Calu3 (cell line): ENCODE results near the gene ATF2. TPM values are rescaled to one million over a fixed set of nuclear protein-coding genes. Genes with fewer than 3 reads are reported as not detected.

ENCODE experiments used
- Bru-seq: library from RNA; stranded (reverse); fragments of 400-500 nt; gene quantifications from one replicate; lab custom pipeline; 2021; lab: Mats Ljungman, UMichigan
- BruChase-seq, 2 experiments: library from RNA; stranded (reverse); fragments of 400-500 nt; gene quantifications; one replicate each; lab custom pipeline; 2021; lab: Mats Ljungman, UMichigan
- BruUV-seq: library from RNA; stranded (reverse); fragments of 400-500 nt; replicated peaks from 2 replicates; lab custom pipeline; 2021; lab: Mats Ljungman, UMichigan
- CTCF ChIA-PET: fragments of 300-600 bp; sonication (Branson Sonifier 250); formaldehyde crosslinking; loops from one replicate; lab custom pipeline; 2022; ENCODE audit warnings: antibody characterized with exemption; lab: Charles Lee
- DNase-seq: peaks from one replicate; pipeline ENCODE4 v3.0.0; 2022
- H3K27ac Mint-ChIP-seq: one replicate; pipeline ENCODE4 v1.8.0; 2022; ENCODE audit warnings: mixed read lengths; ENCODE audit not compliant: unreplicated experiment
- H3K27me3 Mint-ChIP-seq: one replicate; pipeline ENCODE4 v1.8.0; 2022; ENCODE audit warnings: mixed read lengths; ENCODE audit not compliant: unreplicated experiment
- H3K36me3 Mint-ChIP-seq: one replicate; pipeline ENCODE4 v1.8.0; 2022; ENCODE audit warnings: mild to moderate bottlenecking, moderate library complexity, mixed read lengths; ENCODE audit not compliant: insufficient read depth, unreplicated experiment
- H3K4me1 Mint-ChIP-seq: one replicate; pipeline ENCODE4 v1.8.0; 2022; ENCODE audit warnings: mild to moderate bottlenecking, low read depth, mixed read lengths; ENCODE audit not compliant: unreplicated experiment
- H3K4me3 Mint-ChIP-seq: one replicate; pipeline ENCODE4 v1.8.0; 2022; ENCODE audit warnings: mild to moderate bottlenecking, low read depth, moderate library complexity, mixed read lengths; ENCODE audit not compliant: unreplicated experiment
- H3K9me3 Mint-ChIP-seq: one replicate; pipeline ENCODE4 v1.8.0; 2022; ENCODE audit warnings: low read depth, mixed read lengths; ENCODE audit not compliant: unreplicated experiment
- CTCF ChIP-seq: fragments of 200-600 bp; IDR thresholded peaks from one replicate; pipeline ENCODE4 v1.8.0; 2022; ENCODE audit warnings: antibody characterized with exemption; ENCODE audit not compliant: unreplicated experiment
- intact Hi-C: fragments of 100-400 bp; cut with micrococcal nuclease; formaldehyde crosslinking; loops from one replicate; pipeline ENCODE4 v1.10.0; 2022; ENCODE audit not compliant: unreplicated experiment
- long read RNA-seq: library from polyadenylated mRNA; stranded (forward); transcript quantifications from one replicate; pipeline ENCODE4 v2.0.0, GENCODE V29; 2022
- total RNA-seq: library from RNA; stranded (reverse); gene quantifications from 2 replicates; pipeline ENCODE4 v1.2.3, GENCODE V29; 2022

Gene ATF2, protein sequence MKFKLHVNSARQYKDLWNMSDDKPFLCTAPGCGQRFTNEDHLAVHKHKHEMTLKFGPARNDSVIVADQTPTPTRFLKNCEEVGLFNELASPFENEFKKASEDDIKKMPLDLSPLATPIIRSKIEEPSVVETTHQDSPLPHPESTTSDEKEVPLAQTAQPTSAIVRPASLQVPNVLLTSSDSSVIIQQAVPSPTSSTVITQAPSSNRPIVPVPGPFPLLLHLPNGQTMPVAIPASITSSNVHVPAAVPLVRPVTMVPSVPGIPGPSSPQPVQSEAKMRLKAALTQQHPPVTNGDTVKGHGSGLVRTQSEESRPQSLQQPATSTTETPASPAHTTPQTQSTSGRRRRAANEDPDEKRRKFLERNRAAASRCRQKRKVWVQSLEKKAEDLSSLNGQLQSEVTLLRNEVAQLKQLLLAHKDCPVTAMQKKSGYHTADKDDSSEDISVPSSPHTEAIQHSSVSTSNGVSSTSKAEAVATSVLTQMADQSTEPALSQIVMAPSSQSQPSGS
- 46.1 and 53.9 TPM in 2 replicates for total RNA-seq
- Bru-seq, nascent RNA: percentile 89 among the genes with signal in this experiment
- BruChase-seq, experiment 1, labeled RNA remaining after a 6-hour chase: percentile 81 among the genes with signal in this experiment
- BruChase-seq, experiment 2, labeled RNA remaining after a 2-hour chase: percentile 81 among the genes with signal in this experiment
- long read RNA-seq, full-length matches to known transcripts: 19 of 27 reads
- long read RNA-seq, partial matches to known transcripts: 0 of 27 reads
- long read RNA-seq, other reads (novel, unspliced or antisense): 8 of 27 reads

- intact Hi-C loops: loop anchor here (5.0 kb wide), 1 partner anchor 56 kb away; no protein-coding TSS in a partner anchor
- TF ChIP-seq CTCF: no peak
- H3K27me3 Mint-ChIP-seq: no peaks in the 10 kb centered on the region
- CTCF ChIA-PET: interaction anchor here (0.7 kb wide), 2 partner anchors 32 to 54 kb away, joined by 3 to 5 read pairs; no protein-coding TSS in a partner anchor
- peak within 1 kb of the TSS; percentile 94 for H3K4me3 Mint-ChIP-seq
- TSS peak; percentile 38 for BruUV-seq
- no peaks in the 10 kb centered on the region for H3K4me1 Mint-ChIP-seq
- peaks cover 22% of the 10 kb centered on the region for H3K36me3 Mint-ChIP-seq
- peak within 1 kb of the TSS; percentile 93 for H3K27ac Mint-ChIP-seq
- peak; percentile 97 for DNase-seq
- no peaks in the 10 kb centered on the region for H3K9me3 Mint-ChIP-seq
These were observed at the start of gene ATF2 for GRCh38 chr2:175167792-175168563. ATF2 (minus strand) TSS chr2:175168203; CDS start chr2:175136443, 31,760 bp downstream.

DNA sequence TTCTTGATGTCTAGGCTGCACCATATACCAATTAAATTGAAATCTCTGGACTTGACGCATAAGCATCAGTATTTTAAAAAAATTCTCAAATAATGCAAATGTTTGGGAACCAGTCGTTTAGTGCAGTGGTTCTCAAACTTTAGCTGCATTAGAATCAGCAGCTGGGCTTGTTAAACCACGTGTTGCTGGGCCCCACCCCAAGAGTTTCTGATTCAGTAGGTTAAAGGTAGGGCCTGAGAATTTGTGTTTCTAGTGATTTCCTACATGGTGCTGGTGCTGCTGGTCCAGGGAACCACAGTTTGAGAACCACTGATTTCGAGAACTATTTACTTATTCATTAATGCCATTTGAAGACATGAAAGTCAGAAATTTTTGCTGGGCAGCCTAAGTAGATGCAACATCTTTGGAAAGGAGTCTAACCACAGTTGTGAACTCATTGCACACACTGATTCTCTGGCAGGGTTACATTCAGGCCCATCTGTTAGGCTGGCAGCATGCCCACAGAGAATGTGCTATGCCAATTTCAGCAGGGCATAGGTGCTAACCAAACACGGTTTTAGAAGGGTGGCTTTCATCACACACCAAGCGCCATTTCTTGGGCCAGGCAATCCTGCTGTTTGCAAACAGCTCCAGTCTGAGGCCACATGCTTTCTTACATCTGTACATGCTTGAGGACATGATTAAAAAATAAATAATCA is 39.9 kb upstream of the ATF2 start:
- H3K36me3 Mint-ChIP-seq: no peaks in the 10 kb centered on the region
- BruUV-seq: no TSS peak
- no peak overlapping the region for H3K27ac Mint-ChIP-seq
- H3K27me3 Mint-ChIP-seq: no peaks in the 10 kb centered on the region
- DNase-seq: no peak
- intact Hi-C loops: no loop called here
- CTCF ChIA-PET: interaction anchor here (0.7 kb wide), 1 partner anchor 131 kb away, joined by 4 read pairs; no protein-coding TSS in a partner anchor
- TF ChIP-seq CTCF: no peak
- H3K4me1 Mint-ChIP-seq: no peaks in the 10 kb centered on the region
- no peaks in the 10 kb centered on the region for H3K9me3 Mint-ChIP-seq
- H3K4me3 Mint-ChIP-seq: no peak overlapping the region

GRCh38 chr2:175206866-175207265 is 38.9 kb upstream of the ATF2 start:
- intact Hi-C loops: no loop called here
- no peak overlapping the region for H3K27ac Mint-ChIP-seq
- no TSS peak for BruUV-seq
- TF ChIP-seq CTCF: no peak
- H3K4me1 Mint-ChIP-seq: no peaks in the 10 kb centered on the region
- DNase-seq: no peak
- CTCF ChIA-PET: interaction anchor here (0.7 kb wide), 1 partner anchor 132 kb away, joined by 4 read pairs; no protein-coding TSS in a partner anchor
- H3K9me3 Mint-ChIP-seq: no peaks in the 10 kb centered on the region
- no peak overlapping the region for H3K4me3 Mint-ChIP-seq
- H3K27me3 Mint-ChIP-seq: no peaks in the 10 kb centered on the region
- no peaks in the 10 kb centered on the region for H3K36me3 Mint-ChIP-seq
